Hepatocyte (in vitro differentiated cells): ENCODE data around the gene DHRS7C. TPM values are rescaled to one million over a fixed set of nuclear protein-coding genes. Genes with fewer than 3 reads are reported as not detected.
A peak's percentile ranks its signal among the peaks of the same experiment; 100 is the strongest.

Source experiments
- DNase-seq: peaks from one replicate; pipeline ENCODE4 v3.0.0-alpha.2; 2016; ENCODE audit warnings: low spot score
- H2AFZ ChIP-seq: fragments of 200-600 bp; sonication (generic); 2 replicates; pipeline ENCODE4 v1.6.0; 2016; ENCODE audit warnings: antibody characterized with exemption, mild to moderate bottlenecking
- H3K27ac ChIP-seq: fragments of 200-600 bp; sonication (generic); 2 replicates; pipeline ENCODE4 v1.5.1; 2016; ENCODE audit warnings: mild to moderate bottlenecking
- H3K27me3 ChIP-seq: fragments of 200-600 bp; sonication (generic); 2 replicates; pipeline ENCODE4 v1.6.1; 2016
- H3K36me3 ChIP-seq: fragments of 200-600 bp; sonication (generic); replicated peaks from 2 replicates; pipeline ENCODE4 v1.5.1; 2016; ENCODE audit warnings: low read depth; ENCODE audit not compliant: insufficient read depth
- H3K4me1 ChIP-seq: fragments of 200-600 bp; sonication (generic); 2 replicates; pipeline ENCODE4 v1.5.1; 2016; ENCODE audit warnings: mild to moderate bottlenecking, moderate library complexity; ENCODE audit not compliant: insufficient read depth
- H3K4me2 ChIP-seq: fragments of 200-600 bp; sonication (generic); 2 replicates; pipeline ENCODE4 v1.6.0; 2016
- H3K4me3 ChIP-seq: fragments of 200-600 bp; sonication (generic); 2 replicates; pipeline ENCODE4 v1.5.1; 2016; ENCODE audit warnings: mild to moderate bottlenecking
- H3K79me2 ChIP-seq: fragments of 200-600 bp; sonication (generic); 2 replicates; pipeline ENCODE4 v1.6.0; 2017; ENCODE audit warnings: mild to moderate bottlenecking
- H3K9me2 ChIP-seq: fragments of 200-600 bp; sonication (generic); replicated peaks from 2 replicates; pipeline ENCODE4 v1.6.0; 2017; ENCODE audit warnings: mild to moderate bottlenecking; ENCODE audit not compliant: insufficient read depth
- H3K9me3 ChIP-seq: fragments of 200-600 bp; sonication (generic); 2 replicates; pipeline ENCODE4 v1.5.1; 2016; ENCODE audit warnings: low read depth, mild to moderate bottlenecking
- H4K20me1 ChIP-seq: fragments of 200-600 bp; sonication (generic); 2 replicates; pipeline ENCODE4 v1.6.0; 2016; ENCODE audit warnings: mild to moderate bottlenecking; ENCODE audit not compliant: insufficient read depth, poor library complexity, severe bottlenecking
- EZH2 ChIP-seq: fragments of 200-600 bp; sonication (generic); IDR thresholded peaks from 2 replicates; pipeline ENCODE4 v1.6.1; 2016; ENCODE audit warnings: antibody characterized with exemption, mild to moderate bottlenecking, borderline replicate concordance
- EZH2phosphoT487 ChIP-seq: fragments of 200-600 bp; sonication (generic); IDR thresholded peaks from one replicate; pipeline ENCODE4 v1.6.1; 2018; ENCODE audit warnings: antibody characterized with exemption, mild to moderate bottlenecking, low read depth, moderate library complexity; ENCODE audit not compliant: unreplicated experiment, severe bottlenecking
- WGBS: methylation state at CpG from one replicate; pipeline ENCODE4 v1.1.6; 2016; ENCODE audit warnings: low lambda C conversion rate; ENCODE audit errors: missing lambda C conversion rate; 5-methylcytosine and 5-hydroxymethylcytosine counted together
- polyA plus RNA-seq: library from polyadenylated mRNA; unstranded; fragments of >200 nt; fragmentation: Nextera tagmentation; extraction: Ambion mirVana; gene quantifications from 2 replicates; pipeline ENCODE4 v1.2.1, GENCODE V29; 2016
- total RNA-seq: library from RNA; depleted of rRNA; stranded (reverse); fragments of >200 nt; gene quantifications from 2 replicates; pipeline ENCODE4 v1.2.3, GENCODE V29; 2014
- TF ChIP-seq, protein P1 (sequence below): fragments of 200-600 bp; sonication (generic); IDR thresholded peaks from 2 replicates; pipeline ENCODE4 v1.5.1; 2016; ENCODE audit warnings: antibody characterized with exemption, mild to moderate bottlenecking; ENCODE audit not compliant: poor library complexity

The DHRS7C gene
- total and polyA plus RNA-seq, 2 experiments from 2014 or later, result 0.19 TPM; not detected in 1

DNA sequence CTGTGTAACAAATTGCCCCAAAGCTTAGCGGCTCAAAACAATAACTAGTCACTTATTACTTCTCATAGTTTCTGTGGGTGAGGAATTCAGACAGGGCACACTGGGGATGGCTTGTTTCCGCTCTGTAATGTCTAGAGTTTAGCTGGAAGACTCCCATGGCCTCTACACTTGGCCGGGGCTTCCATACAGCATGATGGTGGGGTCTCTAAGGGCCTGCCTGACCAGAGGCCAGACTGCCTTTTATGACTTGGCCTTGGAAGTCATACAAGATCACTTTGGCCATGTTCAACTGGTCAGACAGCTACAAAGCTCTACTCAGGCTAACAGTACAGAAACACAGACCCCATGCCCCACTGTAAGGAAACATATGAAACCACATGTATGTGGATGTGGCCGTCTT, 42.5 kb upstream of the DHRS7C start:
- no peak overlapping the region for H3K27ac ChIP-seq
- H3K9me2 ChIP-seq, result no peaks in the 10 kb centered on the region
- peaks cover 26% of the 10 kb centered on the region for H3K4me1 ChIP-seq
- H3K36me3 ChIP-seq, result no peaks in the 10 kb centered on the region
- no peaks in the 10 kb centered on the region for H3K79me2 ChIP-seq
- TF ChIP-seq, protein P1, sequence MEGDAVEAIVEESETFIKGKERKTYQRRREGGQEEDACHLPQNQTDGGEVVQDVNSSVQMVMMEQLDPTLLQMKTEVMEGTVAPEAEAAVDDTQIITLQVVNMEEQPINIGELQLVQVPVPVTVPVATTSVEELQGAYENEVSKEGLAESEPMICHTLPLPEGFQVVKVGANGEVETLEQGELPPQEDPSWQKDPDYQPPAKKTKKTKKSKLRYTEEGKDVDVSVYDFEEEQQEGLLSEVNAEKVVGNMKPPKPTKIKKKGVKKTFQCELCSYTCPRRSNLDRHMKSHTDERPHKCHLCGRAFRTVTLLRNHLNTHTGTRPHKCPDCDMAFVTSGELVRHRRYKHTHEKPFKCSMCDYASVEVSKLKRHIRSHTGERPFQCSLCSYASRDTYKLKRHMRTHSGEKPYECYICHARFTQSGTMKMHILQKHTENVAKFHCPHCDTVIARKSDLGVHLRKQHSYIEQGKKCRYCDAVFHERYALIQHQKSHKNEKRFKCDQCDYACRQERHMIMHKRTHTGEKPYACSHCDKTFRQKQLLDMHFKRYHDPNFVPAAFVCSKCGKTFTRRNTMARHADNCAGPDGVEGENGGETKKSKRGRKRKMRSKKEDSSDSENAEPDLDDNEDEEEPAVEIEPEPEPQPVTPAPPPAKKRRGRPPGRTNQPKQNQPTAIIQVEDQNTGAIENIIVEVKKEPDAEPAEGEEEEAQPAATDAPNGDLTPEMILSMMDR, result no peak
- no peak for TF ChIP-seq EZH2phosphoT487
- no peak for TF ChIP-seq EZH2
- 89% methylated on average over 4 of the region's 4 CpGs for WGBS
- H3K4me3 ChIP-seq, result no peak overlapping the region
- H3K4me2 ChIP-seq, result no peak overlapping the region
- H4K20me1 ChIP-seq, result no peaks in the 10 kb centered on the region
- DNase-seq, result no peak
- H3K9me3 ChIP-seq, result no peaks in the 10 kb centered on the region
- H2AFZ ChIP-seq, result no peak overlapping the region
- H3K27me3 ChIP-seq, result no peaks in the 10 kb centered on the region

DNA sequence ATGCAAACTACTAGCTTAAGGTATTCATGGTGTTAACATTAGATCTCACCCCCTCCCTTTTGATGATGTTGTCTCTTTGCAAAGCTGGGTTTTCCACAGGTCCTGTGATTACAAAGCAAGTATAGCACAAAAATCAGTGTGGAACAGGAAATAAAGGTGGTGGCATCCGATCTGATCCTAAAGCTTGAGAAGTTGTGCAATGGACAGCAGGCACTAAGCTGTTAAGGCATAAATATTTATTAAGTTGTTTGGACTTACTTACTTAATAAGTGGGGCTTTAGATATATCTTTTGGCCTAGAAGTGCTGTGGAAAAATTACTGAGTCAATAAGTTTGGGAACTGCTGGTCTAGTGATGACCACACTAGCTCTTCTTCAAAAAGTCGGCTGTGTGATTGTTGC, 39.3 kb upstream of the DHRS7C start:
- no peaks in the 10 kb centered on the region for H3K9me2 ChIP-seq
- H3K4me1 ChIP-seq, result peaks cover 19% of the 10 kb centered on the region
- H3K4me3 ChIP-seq, result no peak overlapping the region
- no peaks in the 10 kb centered on the region for H3K9me3 ChIP-seq
- H4K20me1 ChIP-seq, result no peaks in the 10 kb centered on the region
- no peaks in the 10 kb centered on the region for H3K36me3 ChIP-seq
- no peak overlapping the region for H2AFZ ChIP-seq
- 91% methylated on average over 2 of the region's 2 CpGs for WGBS
- no peaks in the 10 kb centered on the region for H3K27me3 ChIP-seq
- H3K4me2 ChIP-seq, result no peak overlapping the region
- H3K79me2 ChIP-seq, result no peaks in the 10 kb centered on the region
- no peak overlapping the region for H3K27ac ChIP-seq
- no peak for DNase-seq
- TF ChIP-seq EZH2phosphoT487 (no peak), EZH2 (no peak)
- TF ChIP-seq, protein P1, result no peak

DNA sequence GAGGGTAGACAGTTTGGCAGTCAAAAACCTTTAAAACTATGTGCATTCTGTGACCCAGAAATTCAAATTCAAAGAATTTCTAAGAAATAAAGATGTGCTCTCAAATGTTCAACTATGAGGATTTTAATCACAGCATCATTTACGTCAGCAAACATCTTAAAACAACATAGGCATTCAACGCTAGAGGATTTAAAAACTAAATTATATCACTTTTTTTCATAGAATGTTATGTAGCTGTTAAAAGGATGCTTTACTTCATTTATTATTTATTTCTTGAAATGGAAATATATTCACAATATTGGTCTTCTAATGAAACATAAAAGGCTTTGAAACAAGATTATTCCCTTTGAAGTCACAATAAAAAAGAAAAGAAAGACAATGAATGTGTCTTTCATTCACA, 38.0 kb upstream of the DHRS7C start:
- Histone ChIP-seq H3K9me2 (no peaks in the 10 kb centered on the region), H3K27me3 (no peaks in the 10 kb centered on the region), H3K36me3 (no peaks in the 10 kb centered on the region), H3K9me3 (no peaks in the 10 kb centered on the region), H3K79me2 (no peaks in the 10 kb centered on the region), H3K4me2 (peak overlapping the region; percentile 33), H4K20me1 (no peaks in the 10 kb centered on the region), H3K27ac (peak overlapping the region; percentile 47), H2AFZ (no peak overlapping the region), H3K4me1 (peaks cover 19% of the 10 kb centered on the region), H3K4me3 (no peak overlapping the region)
- no peak for DNase-seq
- no peak for TF ChIP-seq EZH2
- TF ChIP-seq EZH2phosphoT487, result no peak
- TF ChIP-seq, protein P1, result no peak
- 82% methylated on average over 2 of the region's 2 CpGs for WGBS
